IPS-15b (cell line): Measurements from ENCODE around the gene STKLD1.

Experiments
- H3K27me3 ChIP-seq: one replicate; pipeline ENCODE4 v1.6.1; 2013; ENCODE audit warnings: low read length; ENCODE audit not compliant: control insufficient read depth, insufficient read depth
- H3K36me3 ChIP-seq: one replicate; pipeline ENCODE4 v1.6.1; 2013; ENCODE audit warnings: low read length; ENCODE audit not compliant: control insufficient read depth, insufficient read depth
- H3K4me1 ChIP-seq: one replicate; pipeline ENCODE4 v1.6.1; 2013; ENCODE audit warnings: mild to moderate bottlenecking, low read length; ENCODE audit not compliant: control insufficient read depth, insufficient read depth
- H3K4me3 ChIP-seq: one replicate; pipeline ENCODE4 v1.5.1; 2013; ENCODE audit warnings: low read depth, low read length
- H3K9ac ChIP-seq: one replicate; pipeline ENCODE4 v1.6.1; 2013; ENCODE audit warnings: low read depth, mild to moderate bottlenecking, low read length
- H3K9me3 ChIP-seq: one replicate; pipeline ENCODE4 v1.6.1; 2013; ENCODE audit warnings: mild to moderate bottlenecking, low read length; ENCODE audit not compliant: control insufficient read depth, insufficient read depth

The STKLD1 gene

DNA sequence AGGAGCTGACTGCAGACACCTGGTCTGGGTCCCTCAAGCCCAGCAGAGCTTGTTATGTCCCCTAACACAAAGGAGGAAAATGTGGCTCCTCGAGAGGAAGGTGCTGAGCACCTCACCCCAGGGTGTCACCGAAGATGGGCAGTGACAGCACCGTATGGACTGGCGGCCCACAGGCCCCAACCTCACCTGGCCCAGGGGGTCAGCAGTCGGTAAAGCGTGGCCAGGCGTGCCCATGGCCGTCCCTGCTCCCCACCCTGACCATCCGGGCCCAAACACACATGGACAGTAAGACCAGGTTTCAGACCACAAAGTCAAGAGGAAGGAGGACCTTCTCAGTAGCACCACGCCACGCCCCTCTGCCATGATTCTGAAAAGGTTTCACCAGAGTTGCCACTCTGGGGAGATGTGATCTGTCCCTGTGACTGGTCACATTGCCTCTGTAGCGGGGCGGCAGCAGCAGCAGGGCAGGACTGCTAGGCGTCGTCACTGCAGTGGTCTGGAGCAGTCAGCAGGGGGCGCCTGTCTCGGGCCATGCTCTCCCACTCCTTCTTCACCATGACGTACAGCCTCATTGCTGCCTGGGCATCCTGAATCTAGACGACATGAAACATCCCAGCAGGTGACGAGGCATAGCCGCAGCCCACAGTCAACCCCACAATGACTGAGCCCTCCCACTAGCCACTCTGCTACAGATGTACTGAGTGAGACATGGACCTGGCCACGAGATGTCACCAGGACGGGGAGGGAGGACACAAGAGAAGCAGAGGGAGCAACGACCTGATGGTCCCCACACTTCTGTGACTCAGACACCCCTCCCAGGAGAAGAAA, 30.5 kb downstream of the STKLD1 start:
- H3K4me3 ChIP-seq, result no peak overlapping the region
- no peaks in the 10 kb centered on the region for H3K9me3 ChIP-seq
- no peaks in the 10 kb centered on the region for H3K4me1 ChIP-seq
- H3K27me3 ChIP-seq, result no peaks in the 10 kb centered on the region
- no peak overlapping the region for H3K9ac ChIP-seq
- peaks cover 41% of the 10 kb centered on the region for H3K36me3 ChIP-seq

DNA sequence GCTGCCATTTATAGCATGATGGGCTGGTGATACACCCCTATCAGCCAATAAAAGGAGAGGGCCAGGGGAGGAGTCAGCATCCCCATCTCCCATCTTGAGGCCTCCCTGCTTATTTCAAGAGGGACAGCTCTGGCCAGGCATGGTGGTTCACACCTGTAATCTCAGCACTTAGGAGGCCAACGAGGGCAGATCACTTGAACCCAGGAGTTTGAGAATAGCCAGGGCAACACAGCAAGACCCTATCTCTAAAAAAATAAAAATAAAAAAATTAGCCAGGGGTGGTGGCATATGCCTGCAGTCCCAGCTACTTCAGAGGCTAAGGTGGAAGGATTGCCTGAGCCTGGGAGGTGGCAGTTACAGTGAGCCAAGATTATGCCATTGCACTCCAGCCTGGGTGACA, 31.9 kb downstream of the STKLD1 start:
- Histone ChIP-seq H3K4me3 (no peak overlapping the region), H3K4me1 (no peaks in the 10 kb centered on the region), H3K9ac (no peak overlapping the region), H3K27me3 (no peaks in the 10 kb centered on the region), H3K36me3 (peaks cover 53% of the 10 kb centered on the region), H3K9me3 (no peaks in the 10 kb centered on the region)

DNA sequence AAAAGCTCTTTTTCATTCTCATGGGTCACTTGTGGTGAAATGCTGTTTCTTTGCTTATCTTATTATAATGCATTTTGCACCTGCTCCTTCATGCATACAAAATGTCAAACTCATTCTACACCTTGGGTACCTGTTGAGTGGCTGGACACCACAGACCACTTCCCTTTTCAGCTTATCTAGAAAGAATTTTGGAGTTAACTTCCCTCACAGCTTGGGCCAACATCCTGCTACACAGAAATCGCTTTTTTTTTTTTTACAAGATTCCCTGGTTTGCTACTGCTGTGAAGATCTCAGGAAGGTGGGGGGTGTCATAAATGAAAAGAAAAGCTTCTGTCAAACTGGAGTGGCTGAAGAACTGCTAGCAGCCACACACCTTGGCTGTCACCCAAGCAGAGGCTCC, 39.0 kb downstream of the STKLD1 start:
- Histone ChIP-seq H3K9ac (no peak overlapping the region), H3K27me3 (no peaks in the 10 kb centered on the region), H3K4me3 (no peak overlapping the region), H3K9me3 (no peaks in the 10 kb centered on the region), H3K4me1 (no peaks in the 10 kb centered on the region), H3K36me3 (peaks cover 31% of the 10 kb centered on the region)

DNA sequence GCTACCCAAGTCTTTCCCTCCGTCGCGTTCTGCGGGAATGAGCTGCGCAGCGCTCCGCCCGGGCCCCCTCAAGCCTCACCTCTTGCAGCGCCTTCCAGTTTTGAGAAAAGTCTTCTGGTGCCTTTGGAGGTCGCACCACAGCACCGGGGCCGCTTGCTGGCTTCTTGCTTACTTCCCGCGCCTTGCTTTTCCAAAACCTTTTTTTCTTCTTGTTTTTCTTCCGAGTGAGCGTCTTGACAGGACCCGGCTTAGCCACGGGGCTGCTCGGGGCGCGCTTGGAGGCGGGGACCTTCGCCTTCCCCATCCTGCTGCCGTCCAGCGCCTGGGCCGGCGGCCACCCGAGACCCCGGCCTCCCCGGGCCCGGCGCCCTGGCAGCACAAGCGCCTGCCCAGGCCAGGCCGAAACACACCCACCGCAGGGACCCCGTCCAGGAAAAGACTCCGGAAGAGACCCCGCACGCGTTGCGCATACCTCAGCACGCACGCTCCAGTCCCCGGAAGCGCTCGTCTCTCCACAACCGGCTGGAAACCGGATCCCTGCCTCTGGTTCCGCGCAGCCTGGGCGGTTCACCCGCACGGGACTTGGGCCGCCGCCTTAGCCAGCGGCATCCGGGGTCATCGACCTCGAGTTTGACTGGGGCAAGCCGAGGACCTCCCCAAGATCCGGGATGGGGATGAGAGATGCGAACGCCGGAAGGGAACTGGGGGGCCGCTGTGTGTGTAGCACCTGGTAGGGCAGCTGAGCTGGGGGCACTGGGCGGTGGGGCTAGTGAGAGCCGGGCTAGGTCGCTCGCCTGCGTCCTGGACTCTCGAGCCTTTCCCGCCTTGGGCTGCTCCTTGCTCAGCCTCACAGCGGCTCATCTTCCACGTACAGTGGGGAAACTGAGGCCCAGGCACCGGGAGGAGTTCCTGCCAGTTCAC, 41.6 kb downstream of the STKLD1 start, which contains the start of gene REXO4:
Gene REXO4 (minus strand): TSS at position 470 of the 921 bp plus-strand sequence. CDS start 166 bp downstream, at position 304.
- H3K36me3 ChIP-seq, result peaks cover 12% of the 10 kb centered on the region
- H3K4me3 ChIP-seq, result peak within 1 kb of the TSS; percentile 89
- no peaks in the 10 kb centered on the region for H3K4me1 ChIP-seq

DNA sequence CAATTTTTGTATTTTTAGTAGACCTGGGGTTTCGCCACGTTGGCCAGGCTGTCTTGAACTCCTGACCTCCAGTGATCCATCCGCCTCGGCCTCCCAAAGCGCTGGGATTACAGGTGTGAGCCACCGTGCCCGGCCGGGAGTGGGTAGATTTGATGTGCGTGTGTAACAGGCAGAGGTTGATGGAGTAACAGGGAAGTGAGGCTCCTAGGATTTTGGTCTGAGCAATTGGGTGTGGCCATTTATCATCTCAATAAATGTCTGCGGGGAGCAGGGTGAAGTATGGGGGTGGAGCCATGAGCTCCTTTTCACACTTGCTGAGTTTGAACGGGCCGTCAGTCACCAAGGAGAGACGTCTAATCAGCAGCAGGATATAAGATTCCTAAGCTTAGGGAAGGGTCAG, 42.8 kb downstream of the STKLD1 start:
- peak overlapping the region; percentile 89 for H3K4me3 ChIP-seq
- no peaks in the 10 kb centered on the region for H3K4me1 ChIP-seq
- peaks cover 3% of the 10 kb centered on the region for H3K36me3 ChIP-seq
- no peaks in the 10 kb centered on the region for H3K9me3 ChIP-seq
- no peaks in the 10 kb centered on the region for H3K27me3 ChIP-seq
- no peak overlapping the region for H3K9ac ChIP-seq

More for the DNA sequence above, 41.6 kb downstream of the STKLD1 start, which contains the start of gene REXO4:
- Histone ChIP-seq H3K9ac (peak within 1 kb of the TSS; percentile 93), H3K9me3 (no peaks in the 10 kb centered on the region), H3K27me3 (no peaks in the 10 kb centered on the region)

DNA sequence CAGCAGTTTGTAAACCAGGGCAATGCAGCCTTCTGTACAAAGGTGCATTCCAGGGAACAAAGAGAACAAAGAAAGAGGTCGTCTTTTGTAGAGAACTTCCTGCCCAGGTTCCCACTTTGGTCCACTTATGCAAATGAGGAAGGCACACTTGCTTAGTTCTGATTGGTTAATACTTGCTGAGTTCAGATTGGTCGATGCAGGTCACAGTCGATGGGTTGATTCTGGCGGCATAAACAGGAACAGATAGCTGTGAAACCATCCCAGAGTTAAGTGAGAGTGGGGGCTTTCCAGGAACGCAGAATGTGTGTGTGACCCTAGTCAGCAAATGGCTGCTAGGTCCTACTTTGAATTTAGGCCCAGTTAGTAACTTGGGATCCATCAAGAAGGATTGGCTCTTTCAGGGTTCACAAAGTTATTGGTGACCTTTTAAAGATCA, 44.2 kb downstream of the STKLD1 start:
- no peaks in the 10 kb centered on the region for H3K9me3 ChIP-seq
- H3K4me1 ChIP-seq, result no peaks in the 10 kb centered on the region
- no peaks in the 10 kb centered on the region for H3K36me3 ChIP-seq
- H3K27me3 ChIP-seq, result no peaks in the 10 kb centered on the region
- no peak overlapping the region for H3K9ac ChIP-seq
- H3K4me3 ChIP-seq, result no peak overlapping the region

DNA sequence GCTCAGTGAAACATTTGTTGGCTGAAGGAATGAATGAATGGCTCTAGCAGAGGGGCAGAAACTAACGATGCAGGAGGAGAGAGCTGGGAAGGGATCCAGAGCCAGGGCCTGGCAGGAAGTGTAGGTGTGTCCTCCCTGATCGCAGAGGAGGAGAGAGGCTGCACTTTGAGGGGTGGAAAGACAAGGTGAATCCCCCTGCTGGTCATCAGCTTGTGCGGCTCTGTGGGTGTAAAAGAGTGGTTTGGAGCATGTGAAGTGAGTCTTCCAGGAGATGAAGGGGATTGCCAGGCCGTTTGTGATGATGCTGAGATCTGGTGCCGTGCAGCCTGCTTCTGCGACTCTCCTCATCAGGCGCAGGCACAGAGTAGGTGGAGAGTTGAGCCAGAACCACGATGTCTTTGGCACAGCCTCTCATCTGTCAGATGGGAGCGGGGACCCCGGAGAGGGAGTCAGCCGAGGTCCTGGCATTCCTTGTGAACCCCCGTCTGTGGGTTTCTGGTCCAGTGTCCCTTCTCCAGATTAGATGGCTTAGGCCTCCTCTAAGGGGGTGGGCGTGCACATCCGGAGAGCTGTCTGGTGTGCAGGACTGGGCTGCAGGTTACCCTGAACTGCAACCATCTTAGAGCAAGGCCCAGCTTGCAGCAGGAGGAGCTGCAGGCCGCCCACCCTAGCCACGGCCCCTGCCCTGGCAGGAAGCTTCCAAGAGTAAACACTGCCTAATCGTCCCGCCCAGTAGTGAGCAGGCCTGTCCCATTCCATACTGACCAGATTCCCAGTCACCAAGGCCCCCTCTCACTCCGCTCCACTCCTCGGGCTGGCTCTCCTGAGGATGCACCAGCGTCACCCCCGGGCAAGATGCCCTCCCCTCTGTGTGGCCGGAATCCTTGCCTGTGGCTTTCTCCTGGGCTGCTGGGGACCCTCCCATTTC, 45.7 kb downstream of the STKLD1 start, which contains the start of gene ADAMTS13:
Gene ADAMTS13 (plus strand): TSS at position 753 of the 928 bp plus-strand sequence. CDS start 77 bp downstream, at position 830.
- H3K9ac ChIP-seq, result no peak within 1 kb of the TSS
- H3K4me1 ChIP-seq, result no peaks in the 10 kb centered on the region
- no peaks in the 10 kb centered on the region for H3K27me3 ChIP-seq
- no peaks in the 10 kb centered on the region for H3K36me3 ChIP-seq
- no peak within 1 kb of the TSS for H3K4me3 ChIP-seq
- H3K9me3 ChIP-seq, result no peaks in the 10 kb centered on the region

DNA sequence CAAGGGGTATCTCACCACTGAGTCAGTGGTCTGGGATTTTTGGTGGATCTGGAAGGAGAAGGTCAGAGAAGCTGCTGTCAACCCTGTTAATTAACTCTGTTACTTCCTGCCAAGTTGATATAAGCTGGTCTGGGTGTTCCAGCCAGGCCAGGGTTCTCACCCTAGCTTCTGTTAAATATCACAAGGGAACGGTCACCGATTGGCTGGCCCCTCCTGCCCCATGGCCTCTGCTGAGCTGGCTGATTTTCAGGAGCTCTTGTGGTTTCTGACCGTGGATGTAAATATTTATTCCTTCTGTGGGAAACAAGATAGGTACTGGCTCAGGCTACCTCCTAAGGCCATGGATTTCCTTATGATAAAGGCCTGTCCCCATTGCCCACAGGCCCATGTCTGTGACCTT, 47.0 kb downstream of the STKLD1 start:
- Histone ChIP-seq H3K9me3 (no peaks in the 10 kb centered on the region), H3K9ac (no peak overlapping the region), H3K4me1 (no peaks in the 10 kb centered on the region), H3K4me3 (no peak overlapping the region), H3K27me3 (peaks cover 5% of the 10 kb centered on the region), H3K36me3 (no peaks in the 10 kb centered on the region)

DNA sequence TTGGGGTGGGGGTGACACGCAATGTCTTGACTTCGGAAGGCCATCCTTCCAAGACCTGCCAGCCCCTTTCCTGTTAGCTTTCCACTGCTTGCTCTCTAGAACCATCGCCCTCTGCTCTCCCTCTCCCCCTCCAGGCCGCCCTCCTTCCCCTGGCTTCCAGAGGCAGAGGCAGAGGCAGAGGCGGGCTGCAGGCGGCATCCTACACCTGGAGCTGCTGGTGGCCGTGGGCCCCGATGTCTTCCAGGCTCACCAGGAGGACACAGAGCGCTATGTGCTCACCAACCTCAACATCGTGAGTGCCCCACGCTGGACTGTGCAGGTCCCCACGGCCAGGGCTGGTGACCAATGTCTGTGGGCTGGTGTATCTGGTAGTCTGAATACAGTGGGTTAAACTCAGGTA, 48.0 kb downstream of the STKLD1 start:
- H3K9ac ChIP-seq, result no peak overlapping the region
- no peak overlapping the region for H3K4me3 ChIP-seq
- H3K27me3 ChIP-seq, result peaks cover 5% of the 10 kb centered on the region
- no peaks in the 10 kb centered on the region for H3K9me3 ChIP-seq
- no peaks in the 10 kb centered on the region for H3K4me1 ChIP-seq
- H3K36me3 ChIP-seq, result no peaks in the 10 kb centered on the region

DNA sequence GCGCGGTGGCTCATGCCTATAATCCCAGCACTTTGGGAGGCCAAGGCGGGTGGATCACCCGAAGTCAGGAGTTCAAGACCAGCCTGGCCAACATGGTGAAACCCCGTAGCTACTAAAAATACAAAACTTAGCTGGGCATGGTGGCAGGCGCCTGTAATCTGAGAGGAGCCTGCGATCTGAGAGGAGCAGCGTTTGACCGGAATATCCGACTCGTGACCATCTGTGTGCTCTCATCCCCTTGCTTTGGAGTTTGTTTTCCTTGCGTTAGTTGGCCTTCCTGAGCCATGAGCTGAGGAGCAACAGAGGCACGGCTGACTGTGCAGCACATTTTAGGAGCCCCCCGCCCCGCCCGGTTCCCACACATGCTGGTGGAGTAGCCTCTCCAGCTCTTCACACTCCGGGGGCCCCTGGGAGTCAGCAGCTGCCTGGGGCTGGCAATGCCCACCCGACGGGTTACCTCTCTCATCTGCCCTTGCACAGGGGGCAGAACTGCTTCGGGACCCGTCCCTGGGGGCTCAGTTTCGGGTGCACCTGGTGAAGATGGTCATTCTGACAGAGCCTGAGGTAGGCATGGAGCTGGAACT, 49.0 kb downstream of the STKLD1 start:
- no peaks in the 10 kb centered on the region for H3K9me3 ChIP-seq
- no peak overlapping the region for H3K9ac ChIP-seq
- no peaks in the 10 kb centered on the region for H3K4me1 ChIP-seq
- H3K4me3 ChIP-seq, result no peak overlapping the region
- H3K36me3 ChIP-seq, result no peaks in the 10 kb centered on the region
- H3K27me3 ChIP-seq, result peaks cover 6% of the 10 kb centered on the region
